Left forelimb (tissue), 1 donor: Measurements from ENCODE around the gene UTP14C.
"Not testable (repeated sequence)": the region's sequence is repeated elsewhere in the genome, so short reads cannot be mapped to it uniquely, and the experiment has no call there.

Source experiments
- DNase-seq: peaks from one replicate; pipeline ENCODE4 v3.0.0-alpha.2; 2018; ENCODE audit warnings: low spot score

UTP14C gene, protein sequence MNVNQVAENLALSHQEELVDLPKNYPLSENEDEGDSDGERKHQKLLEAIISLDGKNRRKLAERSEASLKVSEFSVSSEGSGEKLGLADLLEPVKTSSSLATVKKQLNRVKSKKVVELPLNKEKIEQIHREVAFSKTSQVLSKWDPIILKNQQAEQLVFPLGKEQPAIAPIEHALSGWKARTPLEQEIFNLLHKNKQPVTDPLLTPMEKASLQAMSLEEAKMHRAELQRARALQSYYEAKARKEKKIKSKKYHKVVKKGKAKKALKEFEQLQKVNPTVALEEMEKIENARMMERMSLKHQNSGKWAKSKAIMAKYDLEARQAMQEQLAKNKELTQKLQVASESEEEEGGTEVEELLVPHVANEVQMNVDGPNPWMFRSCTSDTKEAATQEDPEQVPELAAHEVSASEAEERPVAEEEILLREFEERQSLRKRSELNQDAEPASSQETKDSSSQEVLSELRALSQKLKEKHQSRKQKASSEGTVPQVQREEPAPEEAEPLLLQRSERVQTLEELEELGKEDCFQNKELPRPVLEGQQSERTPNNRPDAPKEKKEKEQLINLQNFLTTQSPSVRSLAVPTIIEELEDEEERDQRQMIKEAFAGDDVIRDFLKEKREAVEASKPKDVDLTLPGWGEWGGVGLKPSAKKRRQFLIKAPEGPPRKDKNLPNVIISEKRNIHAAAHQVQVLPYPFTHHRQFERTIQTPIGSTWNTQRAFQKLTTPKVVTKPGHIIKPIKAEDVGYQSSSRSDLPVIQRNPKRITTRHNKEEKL

GRCh38 chr13:52024481-52024880 is at the start of gene UTP14C:
Gene UTP14C (plus strand): TSS chr13:52024691. CDS start chr13:52028805, 4,114 bp downstream.
- DNase-seq, result no peak

- no peak for DNase-seq
Measured at GRCh38 chr13:51976423-51976822, 48.1 kb upstream of the UTP14C start.

DNA sequence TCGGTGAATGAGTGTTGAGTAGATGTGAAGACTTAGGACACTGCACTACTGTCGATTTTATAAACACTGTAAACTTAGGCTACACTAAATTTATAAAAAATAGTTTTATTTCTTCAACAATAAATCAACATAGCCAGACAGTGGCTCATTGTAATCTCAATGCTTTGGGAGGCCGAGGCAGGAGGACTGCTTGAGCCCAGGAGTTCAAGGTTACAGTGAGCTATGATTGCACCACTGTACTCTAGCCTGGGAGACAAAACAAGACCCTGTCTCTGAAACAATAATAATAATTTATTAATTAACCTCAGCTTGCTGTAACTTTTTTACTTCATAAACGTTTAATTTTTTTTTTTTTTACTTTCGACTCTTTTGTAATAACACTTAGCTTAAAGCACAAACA is 47.6 kb upstream of the UTP14C start:
- no peak for DNase-seq

DNA sequence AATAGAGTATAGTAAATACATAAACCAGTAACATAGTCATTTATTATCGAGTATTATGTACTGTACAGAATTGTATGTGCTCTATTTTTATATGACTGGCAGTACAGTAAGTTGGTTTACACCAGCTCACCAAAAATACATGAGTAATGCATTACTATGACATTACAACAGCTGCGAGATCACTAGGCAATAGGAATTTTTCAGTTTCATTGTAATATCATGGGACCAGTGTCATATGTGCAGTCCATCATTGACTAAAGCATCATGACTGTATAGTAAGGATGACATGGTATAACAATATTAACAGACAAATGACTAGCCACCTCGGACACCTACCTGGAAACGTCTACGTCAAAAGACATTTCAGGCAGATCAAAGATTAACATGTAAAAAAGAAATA is 46.9 kb upstream of the UTP14C start:
- no peak for DNase-seq

DNA sequence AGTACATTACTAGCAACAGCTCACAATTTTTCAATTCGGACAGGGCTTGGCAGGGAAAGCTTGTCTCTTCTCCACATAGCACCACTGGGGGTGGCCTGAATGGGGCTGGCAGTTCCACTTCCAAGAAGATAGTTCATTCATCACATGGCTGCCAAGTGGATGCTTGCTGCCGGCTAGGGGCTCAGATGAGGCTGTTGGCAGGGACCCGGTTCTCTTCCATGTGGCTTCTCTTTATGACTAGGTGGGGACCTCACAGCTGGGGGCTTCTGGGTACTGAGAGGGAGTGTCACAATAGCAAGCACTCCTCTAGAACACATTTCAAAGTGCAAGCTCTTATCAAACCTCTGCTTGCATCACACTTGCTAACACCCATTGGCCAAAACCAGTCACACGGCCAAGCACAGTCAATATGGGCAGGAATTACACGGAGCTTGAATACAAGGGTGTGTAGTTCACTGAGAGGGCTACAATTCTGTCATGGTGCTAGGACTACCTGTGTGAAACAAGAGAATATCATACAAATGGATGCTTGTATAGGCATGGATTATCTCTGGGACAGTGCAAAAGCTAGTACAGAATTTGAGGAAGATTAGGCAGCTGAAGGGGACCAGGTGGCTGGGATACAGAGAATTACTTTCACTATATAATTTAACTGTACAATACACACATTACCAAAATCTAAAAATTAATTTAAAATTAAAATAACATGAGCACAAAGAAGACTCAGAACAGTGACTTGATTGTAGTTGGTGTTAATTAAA is 45.5 kb upstream of the UTP14C start:
- no peak for DNase-seq

GRCh38 chr13:51980908-51981307 is 43.6 kb upstream of the UTP14C start:
- no peak for DNase-seq

DNA sequence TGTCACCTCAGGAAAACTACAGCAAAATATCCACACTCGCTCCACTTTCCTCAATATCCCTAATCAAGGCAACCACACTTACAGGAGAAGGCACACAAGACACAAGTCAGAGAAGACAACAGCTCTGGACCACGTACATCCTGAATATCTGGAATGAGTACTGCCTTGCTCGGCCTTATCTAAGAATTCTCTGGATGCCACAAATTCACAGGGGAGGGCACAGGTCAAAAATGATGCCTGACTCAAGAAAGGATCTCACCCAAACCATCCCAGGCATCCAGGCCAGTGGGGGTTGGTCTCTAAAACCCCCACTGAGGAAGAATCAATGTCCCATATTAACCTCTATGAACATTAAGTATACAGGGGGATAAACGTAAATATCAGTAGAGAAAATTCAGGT is 43.1 kb upstream of the UTP14C start:
- DNase-seq, result no peak

DNA sequence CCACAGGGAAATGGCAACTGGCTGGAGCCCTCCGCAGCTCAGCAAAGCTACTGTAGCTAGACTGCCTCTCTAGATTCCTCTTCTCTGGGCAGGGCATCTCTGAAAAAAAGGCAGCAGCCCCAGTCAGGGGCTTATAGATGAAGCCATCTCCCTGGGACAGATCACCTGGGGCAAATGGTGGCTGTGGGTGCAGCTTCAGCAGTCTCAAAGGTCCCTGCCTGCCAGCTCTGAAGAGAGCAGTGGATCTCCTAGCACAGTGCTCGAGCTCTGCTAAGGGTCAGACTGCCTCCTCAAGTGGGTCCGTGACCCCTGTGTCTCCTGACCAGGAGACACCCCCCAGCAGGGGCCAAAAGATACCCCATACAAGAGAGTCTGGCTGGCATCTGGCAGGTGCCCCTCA is 41.2 kb upstream of the UTP14C start:
- not testable (repeated sequence) for DNase-seq

GRCh38 chr13:51984904-51985303 is 39.6 kb upstream of the UTP14C start:
- DNase-seq, result not testable (repeated sequence)

- DNase-seq, result no peak
Measured at GRCh38 chr13:51988988-51989618, 35.4 kb upstream of the UTP14C start.

DNA sequence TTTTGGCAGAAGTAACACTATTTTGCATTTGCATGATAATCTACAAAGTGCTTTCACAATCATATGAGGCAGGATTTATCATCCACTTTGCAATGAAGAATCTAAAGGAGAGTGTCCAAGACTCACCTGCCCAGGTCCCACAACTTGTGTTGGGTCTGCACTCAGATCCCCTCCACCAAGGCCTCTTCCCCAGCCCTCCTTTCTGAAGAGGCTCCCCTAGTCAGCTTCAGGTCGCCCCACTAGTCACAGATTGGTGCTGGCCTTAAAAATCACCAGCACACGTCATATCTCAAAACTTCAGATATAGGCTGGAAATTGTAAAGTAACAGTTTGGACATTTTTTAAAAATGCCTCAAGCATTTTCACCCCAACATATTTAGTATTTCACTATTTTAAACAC is 30.8 kb upstream of the UTP14C start:
- DNase-seq, result no peak

GRCh38 chr13:51995677-51996551 is 28.6 kb upstream of the UTP14C start:
- DNase-seq, result no peak

- no peak for DNase-seq
Measured at GRCh38 chr13:51996641-51997040, 27.9 kb upstream of the UTP14C start.

- DNase-seq, result no peak
Measured at GRCh38 chr13:51997186-51997585, 27.3 kb upstream of the UTP14C start.

- no peak for DNase-seq
Measured at GRCh38 chr13:51997641-51998330, 26.7 kb upstream of the UTP14C start.

- DNase-seq, result no peak
Measured at GRCh38 chr13:51998723-51999509, 25.6 kb upstream of the UTP14C start.

- no peak for DNase-seq
Measured at GRCh38 chr13:51999510-51999911, 25.0 kb upstream of the UTP14C start.

DNA sequence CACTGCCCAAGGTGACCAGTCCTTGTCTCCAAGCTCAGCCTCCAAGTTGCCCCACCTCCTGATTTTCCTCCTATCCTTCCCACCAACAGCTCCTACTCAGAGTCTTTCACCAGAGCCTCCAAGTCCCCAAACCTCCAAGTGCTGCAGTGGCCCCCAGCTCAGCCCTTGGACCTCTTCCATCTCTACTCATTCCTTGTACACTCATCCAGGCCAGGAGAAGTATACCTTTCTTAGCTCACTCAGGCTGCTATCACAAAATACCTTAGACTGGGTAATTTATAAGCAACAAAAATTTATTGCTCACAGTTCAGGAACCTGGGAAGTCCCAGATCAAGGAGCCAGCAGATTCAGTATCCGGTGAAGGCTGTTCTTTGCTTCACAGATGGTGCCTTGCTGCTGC is 24.6 kb upstream of the UTP14C start:
- DNase-seq, result no peak

DNA sequence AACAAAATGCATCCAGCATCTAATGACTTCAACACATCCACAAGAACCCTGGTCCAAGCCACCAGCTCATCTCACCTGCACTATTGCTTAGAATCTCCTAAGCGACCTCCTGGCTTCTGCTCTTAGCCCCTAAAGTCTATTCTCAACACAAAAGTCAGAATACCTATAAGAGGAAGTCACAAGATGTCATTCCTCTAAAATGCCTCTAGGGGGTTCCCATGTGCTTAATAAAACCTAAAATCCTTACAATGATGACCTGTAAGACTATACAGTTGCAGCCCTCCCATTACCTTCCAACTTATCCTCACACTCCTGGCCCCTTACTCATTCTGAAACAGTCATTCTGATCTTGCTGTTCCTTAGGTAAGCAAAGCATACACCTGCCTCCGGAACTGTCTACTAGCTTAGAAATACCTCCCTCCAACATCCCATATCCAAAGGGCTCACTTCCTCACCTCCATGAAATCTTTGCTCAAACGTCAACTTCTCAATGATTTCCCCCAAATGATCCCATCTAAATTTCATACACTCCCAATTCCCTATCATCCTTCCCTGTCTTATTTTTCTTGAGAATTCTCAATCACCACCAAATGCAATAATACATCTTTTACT is 23.3 kb upstream of the UTP14C start:
- DNase-seq, result no peak
